H9 (cell line): ENCODE data around the gene BPTF. TPM values are rescaled to one million over a fixed set of nuclear protein-coding genes. Genes with fewer than 3 reads are reported as not detected.

Experiments
- DNase-seq: peaks from one replicate; pipeline ENCODE4 v3.0.0-alpha.2; 2017
- H2AFZ ChIP-seq: one replicate; pipeline ENCODE4 v1.6.1; 2013; ENCODE audit warnings: mild to moderate bottlenecking, low read length, control low read depth, moderate library complexity
- H2AK5ac ChIP-seq: 2 replicates; pipeline ENCODE4 v1.6.1; 2013; ENCODE audit warnings: low read length, control low read depth, mixed read lengths; ENCODE audit not compliant: insufficient read length
- H2BK120ac ChIP-seq: one replicate; pipeline ENCODE4 v1.6.1; 2013; ENCODE audit warnings: low read depth, mild to moderate bottlenecking, low read length, control low read depth, inconsistent platforms; ENCODE audit not compliant: poor library complexity, severe bottlenecking
- H2BK12ac ChIP-seq: 2 replicates; pipeline ENCODE4 v1.6.1; 2013; ENCODE audit warnings: low read length, control low read depth, mixed read lengths, low read depth; ENCODE audit not compliant: insufficient read length
- H2BK15ac ChIP-seq: 2 replicates; pipeline ENCODE4 v1.6.1; 2013; ENCODE audit warnings: low read depth, low read length, control low read depth
- H2BK20ac ChIP-seq: one replicate; pipeline ENCODE4 v1.6.1; 2013; ENCODE audit warnings: low read depth, mild to moderate bottlenecking, low read length, control low read depth, inconsistent platforms; ENCODE audit not compliant: poor library complexity, severe bottlenecking
- H2BK5ac ChIP-seq: 2 replicates; pipeline ENCODE4 v1.6.1; 2013; ENCODE audit warnings: low read length, control low read depth, mixed read lengths; ENCODE audit not compliant: insufficient read length
- H3K14ac ChIP-seq: 2 replicates; pipeline ENCODE4 v1.6.1; 2013; ENCODE audit warnings: low read length, control low read depth; ENCODE audit not compliant: insufficient read depth
- H3K18ac ChIP-seq: 2 replicates; pipeline ENCODE4 v1.6.1; 2013; ENCODE audit warnings: low read depth, mild to moderate bottlenecking, mixed read lengths, low read length, control low read depth; ENCODE audit not compliant: insufficient read length
- H3K23ac ChIP-seq: 2 replicates; pipeline ENCODE4 v1.6.1; 2013; ENCODE audit warnings: low read length, control low read depth, mixed read lengths, low read depth; ENCODE audit not compliant: insufficient read length
- H3K23me2 ChIP-seq: 2 replicates; pipeline ENCODE4 v1.6.1; 2013; ENCODE audit warnings: low read depth, mild to moderate bottlenecking, mixed read lengths, low read length, control low read depth; ENCODE audit not compliant: insufficient read length, poor library complexity, severe bottlenecking
- H3K27ac ChIP-seq: 2 replicates; pipeline ENCODE4 v1.5.1; 2013; ENCODE audit warnings: low read length, control low read depth, mixed read lengths, low read depth; ENCODE audit not compliant: insufficient read length
- H3K27me3 ChIP-seq: 2 replicates; pipeline ENCODE4 v1.6.1; 2013; ENCODE audit warnings: low read length, control low read depth, inconsistent platforms; ENCODE audit not compliant: insufficient read depth
- H3K4ac ChIP-seq: 2 replicates; pipeline ENCODE4 v1.6.1; 2013; ENCODE audit warnings: low read depth, mild to moderate bottlenecking, control low read depth, inconsistent platforms, low read length, moderate library complexity
- H3K4me1 ChIP-seq: 2 replicates; pipeline ENCODE4 v1.6.1; 2013; ENCODE audit warnings: low read length, control low read depth, inconsistent platforms; ENCODE audit not compliant: insufficient read depth
- H3K4me2 ChIP-seq: 2 replicates; pipeline ENCODE4 v1.6.1; 2013; ENCODE audit warnings: low read length, control low read depth, mixed read lengths; ENCODE audit not compliant: insufficient read length, insufficient read depth
- H3K56ac ChIP-seq: 2 replicates; pipeline ENCODE4 v1.6.1; 2013; ENCODE audit warnings: low read depth, mild to moderate bottlenecking, mixed read lengths, low read length, control low read depth; ENCODE audit not compliant: insufficient read length
- H3K79me1 ChIP-seq: 2 replicates; pipeline ENCODE4 v1.6.1; 2013; ENCODE audit warnings: low read depth, mild to moderate bottlenecking, moderate library complexity, low read length, control low read depth, inconsistent platforms; ENCODE audit not compliant: insufficient read depth, poor library complexity, severe bottlenecking
- H3K79me2 ChIP-seq: 2 replicates; pipeline ENCODE4 v1.6.1; 2013; ENCODE audit warnings: low read length, control low read depth, inconsistent platforms; ENCODE audit not compliant: insufficient read depth
- H3K9ac ChIP-seq: 2 replicates; pipeline ENCODE4 v1.6.1; 2013; ENCODE audit warnings: low read length, control low read depth, mixed read lengths; ENCODE audit not compliant: insufficient read length; ENCODE audit errors: extremely low read depth
- H3K9me3 ChIP-seq: one replicate; pipeline ENCODE4 v1.6.1; 2013; ENCODE audit warnings: low read depth, low read length, inconsistent platforms; ENCODE audit not compliant: control insufficient read depth
- H3T11ph ChIP-seq: one replicate; pipeline ENCODE4 v1.6.1; 2013; ENCODE audit warnings: mild to moderate bottlenecking, low read length, control low read depth, inconsistent platforms
- H4K20me1 ChIP-seq: one replicate; pipeline ENCODE4 v1.6.1; 2013; ENCODE audit not compliant: control insufficient read depth, insufficient read length, insufficient read depth
- H4K5ac ChIP-seq: 2 replicates; pipeline ENCODE4 v1.6.1; 2013; ENCODE audit warnings: low read depth, mild to moderate bottlenecking, mixed read lengths, low read length, control low read depth; ENCODE audit not compliant: insufficient read length
- H4K8ac ChIP-seq: replicated peaks from 2 replicates; pipeline ENCODE4 v1.6.1; 2013; ENCODE audit warnings: low read length, control low read depth, mixed read lengths, low read depth; ENCODE audit not compliant: insufficient read length
- H4K91ac ChIP-seq: 2 replicates; pipeline ENCODE4 v1.6.1; 2013; ENCODE audit warnings: low read depth, mild to moderate bottlenecking, moderate library complexity, mixed read lengths, low read length, control low read depth; ENCODE audit not compliant: insufficient read length
- H3K27ac Mint-ChIP-seq, 3 experiments: 2 replicates in 2 of 3; 3 replicates in 1 of 3; pipeline ENCODE4 v1.8.0; 2020 to 2021; ENCODE audit warnings: mixed read lengths in 3 of 3, mild to moderate bottlenecking in 1 of 3, moderate library complexity in 1 of 3
- H3K27me3 Mint-ChIP-seq: 2 replicates; pipeline ENCODE4 v1.8.0; 2021; ENCODE audit warnings: low read depth, mild to moderate bottlenecking, moderate library complexity, mixed read lengths
- H3K36me3 Mint-ChIP-seq, 3 experiments: 2 replicates in 2 of 3; 3 replicates in 1 of 3; pipeline ENCODE4 v1.8.0; 2020 to 2021; ENCODE audit warnings: low read depth in 3 of 3, mixed read lengths in 3 of 3; ENCODE audit not compliant: insufficient read depth in 1 of 3
- H3K4me1 Mint-ChIP-seq, 2 experiments: 2 replicates each; pipeline ENCODE4 v1.8.0; 2020; ENCODE audit warnings: mixed read lengths in 2 of 2
- H3K4me3 Mint-ChIP-seq, 2 experiments: 2 replicates in 1 of 2; 3 replicates in 1 of 2; pipeline ENCODE4 v1.8.0; 2020 to 2021; ENCODE audit warnings: mild to moderate bottlenecking in 2 of 2, mixed read lengths in 2 of 2, moderate library complexity in 1 of 2
- H3K9me3 Mint-ChIP-seq, 2 experiments: 2 replicates in 1 of 2; 3 replicates in 1 of 2; pipeline ENCODE4 v1.8.0; 2020; ENCODE audit warnings: mild to moderate bottlenecking in 2 of 2, mixed read lengths in 2 of 2, moderate library complexity in 1 of 2
- CTCF ChIP-seq: fragments of 200-600 bp; sonication (generic); conservative IDR thresholded peaks from 3 replicates; pipeline ENCODE4 v1.8.0; 2021; ENCODE audit warnings: antibody characterized with exemption, mild to moderate bottlenecking
- WGBS: extraction: QIAGEN DNeasy Blood & Tissue Kit; methylation state at CpG from one replicate; pipeline ENCODE4 v1.1.7; 2013; ENCODE audit warnings: missing lambda C conversion rate, low lambda C conversion rate, mixed read lengths; ENCODE audit not compliant: insufficient read length; ENCODE audit errors: extremely low coverage; 5-methylcytosine and 5-hydroxymethylcytosine counted together
- total RNA-seq: library from RNA; stranded (reverse); gene quantifications from 2 replicates; pipeline ENCODE4 v1.2.1, GENCODE V29; 2021

Gene BPTF
- total RNA-seq, 1 experiment from 2014 or later: 203 TPM

- Histone ChIP-seq H3K23ac (no peak overlapping the region), H3K23me2 (no peaks in the 10 kb centered on the region), H3K18ac (no peak overlapping the region), H4K20me1 (no peaks in the 10 kb centered on the region), H3K79me1 (peaks cover 6% of the 10 kb centered on the region), H3K56ac (no peak overlapping the region), H2BK5ac (no peak overlapping the region), H3K4me1 (no peaks in the 10 kb centered on the region; the same call in 1 of the 2 replicates), H3T11ph (no peak overlapping the region), H3K27me3 (no peaks in the 10 kb centered on the region), H3K14ac (no peak overlapping the region), H2BK20ac (no peak overlapping the region), H4K5ac (no peak overlapping the region), H4K91ac (no peak overlapping the region), H3K4me2 (no peak overlapping the region), H2AFZ (no peak overlapping the region), H3K9ac (no peak overlapping the region), H2BK120ac (no peak overlapping the region), H4K8ac (no peak overlapping the region), H3K27ac (no peak overlapping the region), H3K4ac (no peak overlapping the region), H3K9me3 (no peaks in the 10 kb centered on the region), H2BK15ac (no peak overlapping the region), H2AK5ac (no peak overlapping the region), H2BK12ac (no peak overlapping the region), H3K79me2 (peaks cover 2% of the 10 kb centered on the region; the same call in 1 of the 2 replicates)
- Mint-ChIP-seq H3K27me3 (no peaks in the 10 kb centered on the region), H3K27ac (peak overlapping the region in 2 of 3 experiments; percentile 9 to 54; a peak in 2 of 7 replicates), H3K36me3 (peaks cover 11 to 65% (median 61%) of the 10 kb centered on the region in 3 experiments; a peak in 6 of 7 replicates), H3K4me3 (no peak overlapping the region), H3K4me1 (peaks cover 11 to 16% of the 10 kb centered on the region in 2 experiments), H3K9me3 (no peaks in the 10 kb centered on the region; a peak in 1 of 5 replicates)
- WGBS: no CpG with 5 or more reads among the region's 5 CpGs
- DNase-seq: no peak
- no peak for TF ChIP-seq CTCF
These were observed 54.4 kb downstream of the BPTF start for GRCh38 chr17:67879662-67880061.
